ENCODE measurements around the gene FHL1.

The FHL1 gene

DNA sequence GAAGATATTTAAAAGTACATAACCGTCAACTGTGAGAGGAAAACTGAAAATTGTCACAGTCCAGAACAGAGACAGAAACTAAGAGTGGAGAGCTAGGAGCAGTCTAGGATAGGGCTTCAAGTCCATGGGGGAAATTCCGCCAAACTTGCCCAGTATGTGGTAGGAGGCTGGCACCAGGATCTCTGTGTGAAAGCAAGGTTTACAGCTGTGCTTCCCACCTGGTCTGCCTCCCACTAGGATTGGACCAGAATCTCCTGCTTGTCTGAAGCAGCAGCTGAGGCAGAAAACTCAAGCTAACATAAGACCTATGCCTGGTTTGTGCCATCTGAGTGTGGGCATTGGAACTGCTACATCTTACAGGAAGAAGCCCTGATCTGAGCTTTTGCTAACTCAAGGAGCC is 18.6 kb upstream of the FHL1 start:
- Mint-ChIP-seq H3K9me3 (peaks cover 4% of the 10 kb centered on the region), H3K27ac (no peak overlapping the region), H3K27me3 (ENCODE audit: low read depth) (no peaks in the 10 kb centered on the region), H3K4me1 (ENCODE audit: low read depth) (no peaks in the 10 kb centered on the region), H3K36me3 (ENCODE audit: low read depth) (no peaks in the 10 kb centered on the region), H3K4me3 (no peak overlapping the region)

DNA sequence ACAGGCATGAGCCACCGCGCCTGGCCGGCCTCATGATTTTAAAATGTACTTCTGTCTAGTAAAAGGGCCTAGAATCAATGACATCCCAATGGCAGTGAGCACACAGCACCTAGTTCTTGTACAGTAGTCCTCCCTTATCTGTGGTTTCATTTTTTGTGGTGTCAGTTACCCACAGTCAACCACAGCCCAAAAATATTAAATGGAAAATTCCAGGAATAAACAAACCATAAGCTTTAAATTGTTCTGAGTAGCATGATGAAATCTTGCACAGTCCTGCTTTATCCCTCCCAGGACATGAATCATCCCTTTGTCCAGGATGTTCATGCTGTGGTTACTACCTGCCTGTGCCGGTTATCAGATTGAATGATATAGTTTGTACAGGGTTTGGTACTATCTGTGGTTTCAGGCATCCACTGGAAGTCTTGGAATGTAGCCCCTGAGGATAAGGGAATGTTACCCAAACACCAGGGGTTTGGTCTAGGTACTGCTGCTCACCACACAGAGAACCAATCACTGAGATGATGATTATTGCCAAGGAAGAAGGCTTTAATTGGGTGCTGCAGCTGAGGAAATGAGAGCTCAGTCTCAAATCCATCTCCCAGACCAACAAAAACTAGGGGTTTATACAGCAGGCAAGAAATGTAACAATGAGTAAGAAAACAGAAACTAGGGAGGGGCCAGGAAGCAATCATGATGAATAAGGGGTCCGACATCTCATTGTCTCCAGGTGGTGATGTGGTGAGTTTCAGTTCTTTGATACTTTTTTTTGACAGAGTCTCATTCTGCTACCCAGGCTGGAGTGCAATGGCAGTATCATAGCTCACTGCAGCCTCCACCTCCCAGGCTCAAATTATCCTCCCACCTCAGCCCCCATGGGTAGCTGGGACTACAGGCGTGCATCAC is 16.2 kb upstream of the FHL1 start:
- H3K4me1 Mint-ChIP-seq (ENCODE audit: low read depth), result no peaks in the 10 kb centered on the region
- no peak overlapping the region for H3K4me3 Mint-ChIP-seq
- peaks cover 4% of the 10 kb centered on the region for H3K9me3 Mint-ChIP-seq
- H3K36me3 Mint-ChIP-seq (ENCODE audit: low read depth), result no peaks in the 10 kb centered on the region
- H3K27ac Mint-ChIP-seq, result no peak overlapping the region
- H3K27me3 Mint-ChIP-seq (ENCODE audit: low read depth), result no peaks in the 10 kb centered on the region

DNA sequence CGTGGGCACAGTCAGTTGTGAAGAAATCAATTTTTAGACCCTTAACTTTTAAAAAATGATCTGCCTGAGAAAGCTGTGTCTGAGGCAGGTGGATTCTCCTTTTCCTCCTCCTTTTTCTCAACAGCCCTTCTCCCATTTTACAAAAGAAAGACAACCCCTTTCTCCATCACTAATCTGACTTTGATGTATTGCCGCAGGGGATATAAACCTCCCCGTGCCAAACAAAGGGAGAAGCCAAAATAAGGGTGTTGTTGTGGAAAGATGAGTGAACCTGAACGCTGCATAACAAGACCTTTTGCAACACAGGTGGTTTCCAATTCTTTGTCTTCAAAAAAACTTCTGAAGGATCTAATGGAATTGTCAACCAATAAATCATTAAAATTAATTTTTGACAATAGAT is 8.4 kb upstream of the FHL1 start:
- Mint-ChIP-seq H3K4me1 (ENCODE audit: low read depth) (peaks cover 2% of the 10 kb centered on the region), H3K27ac (no peak overlapping the region), H3K9me3 (no peaks in the 10 kb centered on the region), H3K36me3 (ENCODE audit: low read depth) (no peaks in the 10 kb centered on the region), H3K4me3 (no peak overlapping the region), H3K27me3 (ENCODE audit: low read depth) (no peaks in the 10 kb centered on the region)

DNA sequence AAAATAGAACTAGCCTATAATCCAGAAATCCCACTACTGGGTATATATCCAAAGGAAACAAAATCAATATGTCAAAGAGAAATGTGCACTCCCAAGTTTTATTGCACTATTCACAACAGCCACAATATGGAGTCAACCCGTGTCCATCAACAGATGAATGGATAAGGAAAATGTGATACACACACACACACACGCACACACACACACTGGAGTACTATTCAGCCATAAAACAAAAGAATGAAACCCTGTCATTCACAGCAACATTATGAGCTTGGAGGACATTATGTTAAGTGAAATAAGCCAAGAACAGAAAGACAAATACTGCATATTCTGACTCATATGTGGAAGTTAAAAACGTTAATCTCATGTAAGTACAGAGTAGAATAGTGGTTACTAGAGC is 5.8 kb upstream of the FHL1 start:
- Mint-ChIP-seq H3K4me1 (ENCODE audit: low read depth) (peaks cover 7% of the 10 kb centered on the region), H3K4me3 (no peak overlapping the region), H3K36me3 (ENCODE audit: low read depth) (no peaks in the 10 kb centered on the region), H3K9me3 (no peaks in the 10 kb centered on the region), H3K27me3 (ENCODE audit: low read depth) (peaks cover 11% of the 10 kb centered on the region), H3K27ac (no peak overlapping the region)

DNA sequence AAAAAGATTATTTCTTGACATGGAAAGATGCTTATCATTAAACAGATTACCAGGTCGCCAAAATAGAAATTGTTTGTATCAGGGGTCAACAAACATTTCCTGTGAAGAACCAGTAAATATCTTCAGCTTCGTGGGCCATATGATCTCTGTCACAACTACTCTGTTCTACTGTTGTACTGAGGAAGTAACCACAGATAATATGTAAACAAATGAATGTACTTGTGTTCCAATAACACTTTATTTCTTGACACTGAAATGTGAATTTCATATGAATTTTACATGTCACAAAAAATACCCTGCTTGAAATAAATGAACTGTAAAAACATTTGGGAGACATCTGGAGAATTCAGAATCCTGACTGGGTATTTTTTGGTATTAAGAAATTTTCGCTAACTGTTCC is 4.7 kb upstream of the FHL1 start:
- Mint-ChIP-seq H3K27ac (no peak overlapping the region), H3K36me3 (ENCODE audit: low read depth) (no peaks in the 10 kb centered on the region), H3K4me1 (ENCODE audit: low read depth) (peaks cover 9% of the 10 kb centered on the region), H3K4me3 (no peak overlapping the region), H3K27me3 (ENCODE audit: low read depth) (peaks cover 12% of the 10 kb centered on the region), H3K9me3 (no peaks in the 10 kb centered on the region)

DNA sequence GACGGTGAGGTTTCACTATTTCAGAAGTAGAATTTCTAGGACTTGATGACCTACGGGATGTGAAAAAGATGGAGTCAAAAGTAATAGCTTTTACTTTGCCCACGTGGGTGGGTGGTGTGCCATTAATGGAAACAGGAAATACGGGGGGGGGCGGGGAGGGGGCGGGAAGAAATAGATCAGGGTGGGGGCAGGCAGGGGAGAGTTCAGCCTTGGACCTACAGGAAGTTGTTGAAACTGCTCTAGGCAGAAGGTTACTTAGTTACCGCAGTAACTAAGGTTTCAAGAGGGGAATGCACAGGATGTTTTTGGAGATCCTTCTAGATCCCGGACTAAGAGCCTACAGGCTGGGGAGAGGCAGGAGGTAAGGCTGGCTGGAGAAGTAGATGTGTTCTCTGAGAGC is 3.6 kb upstream of the FHL1 start:
- Mint-ChIP-seq H3K36me3 (ENCODE audit: low read depth) (no peaks in the 10 kb centered on the region), H3K27me3 (ENCODE audit: low read depth) (peaks cover 16% of the 10 kb centered on the region), H3K27ac (peak overlapping the region; percentile 46), H3K4me1 (ENCODE audit: low read depth) (peaks cover 9% of the 10 kb centered on the region), H3K9me3 (no peaks in the 10 kb centered on the region), H3K4me3 (peak overlapping the region; percentile 31)

DNA sequence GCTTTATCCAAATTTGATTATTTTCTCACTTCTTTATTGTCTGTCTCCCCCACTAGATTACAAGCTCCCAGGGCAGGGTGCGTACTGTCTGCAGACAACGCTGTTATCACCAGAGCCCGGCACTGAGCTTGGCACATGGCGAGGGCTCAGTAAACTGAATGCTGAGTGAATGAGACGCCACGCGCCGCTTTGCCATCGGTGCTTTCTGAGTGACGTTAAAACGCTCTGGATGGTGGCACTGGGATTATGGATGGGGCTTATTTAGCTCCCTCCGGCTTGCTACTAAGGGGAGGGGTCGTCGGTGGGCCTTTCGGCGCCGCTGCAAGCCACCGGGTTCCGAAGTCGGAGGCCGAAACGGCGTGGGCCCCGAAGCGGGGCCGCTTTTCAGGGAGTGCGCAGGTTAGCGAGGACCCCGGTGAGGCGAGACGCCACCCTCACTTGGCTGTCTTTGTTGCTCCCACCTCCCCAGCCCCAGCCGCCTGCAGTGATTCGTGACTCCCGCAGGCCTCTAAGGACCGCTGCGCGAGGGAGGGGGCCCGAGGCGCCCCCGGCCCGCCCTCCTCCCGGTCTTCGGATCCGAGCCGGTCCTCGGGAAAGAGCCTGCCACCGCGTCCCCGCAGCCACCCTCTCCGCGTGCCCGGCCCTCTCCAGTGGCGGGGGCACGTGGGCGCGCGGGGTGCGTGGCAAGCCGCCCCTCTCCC is 569 bp upstream of the FHL1 start:
- no peaks in the 10 kb centered on the region for H3K9me3 Mint-ChIP-seq
- no peaks in the 10 kb centered on the region for H3K36me3 Mint-ChIP-seq (ENCODE audit: low read depth)
- H3K27ac Mint-ChIP-seq, result peak overlapping the region; percentile 36
- peak overlapping the region; percentile 83 for H3K4me3 Mint-ChIP-seq
- H3K4me1 Mint-ChIP-seq (ENCODE audit: low read depth), result peaks cover 9% of the 10 kb centered on the region
- H3K27me3 Mint-ChIP-seq (ENCODE audit: low read depth), result peaks cover 16% of the 10 kb centered on the region

DNA sequence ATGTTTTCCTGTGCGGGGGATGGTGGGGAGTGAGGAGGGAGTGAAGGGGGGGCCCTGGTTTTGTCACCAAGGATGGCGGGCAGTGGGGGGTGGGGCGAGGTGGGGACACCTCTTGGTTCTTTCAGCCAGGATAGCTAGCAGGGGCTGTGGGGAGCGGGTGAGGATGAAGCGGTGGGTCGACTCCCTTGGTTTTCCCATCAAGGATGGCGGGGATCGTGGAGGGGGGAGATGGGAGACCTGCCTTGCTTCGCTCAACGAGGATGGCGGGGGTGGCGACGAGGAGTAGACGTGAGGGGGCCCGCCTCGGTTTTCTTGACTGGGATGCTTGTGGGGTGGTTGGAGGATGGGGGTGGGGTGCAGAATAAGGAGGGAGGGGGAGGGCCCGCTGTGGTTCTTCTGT is 643 bp downstream of the FHL1 start:
- Mint-ChIP-seq H3K27me3 (ENCODE audit: low read depth) (peaks cover 16% of the 10 kb centered on the region), H3K4me1 (ENCODE audit: low read depth) (peaks cover 9% of the 10 kb centered on the region), H3K36me3 (ENCODE audit: low read depth) (no peaks in the 10 kb centered on the region), H3K9me3 (no peaks in the 10 kb centered on the region), H3K27ac (no peak overlapping the region), H3K4me3 (peak overlapping the region; percentile 58)

DNA sequence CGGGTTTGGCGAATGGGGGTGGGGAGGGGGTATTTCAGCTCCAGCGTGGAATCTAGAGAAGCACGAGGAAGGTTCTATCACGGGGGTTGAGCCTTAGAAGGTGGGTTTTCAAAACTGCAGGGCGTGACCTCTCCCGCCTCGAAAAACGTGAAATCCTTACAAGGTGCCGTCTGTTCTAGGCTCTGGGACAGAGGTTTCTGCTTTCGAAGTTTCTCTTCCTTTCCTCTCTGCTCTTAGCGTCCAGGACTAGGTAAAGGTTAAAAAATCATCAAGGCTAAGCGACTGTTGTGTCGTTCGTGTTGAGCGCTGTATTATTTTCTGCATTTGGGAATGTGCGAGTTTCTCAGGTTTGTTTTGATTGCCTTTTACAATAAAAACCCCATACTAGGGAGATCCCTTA is 1.1 kb downstream of the FHL1 start:
- Mint-ChIP-seq H3K27ac (no peak overlapping the region), H3K4me1 (ENCODE audit: low read depth) (peaks cover 9% of the 10 kb centered on the region), H3K9me3 (no peaks in the 10 kb centered on the region), H3K27me3 (ENCODE audit: low read depth) (peaks cover 16% of the 10 kb centered on the region), H3K36me3 (ENCODE audit: low read depth) (no peaks in the 10 kb centered on the region), H3K4me3 (peak overlapping the region; percentile 58)

DNA sequence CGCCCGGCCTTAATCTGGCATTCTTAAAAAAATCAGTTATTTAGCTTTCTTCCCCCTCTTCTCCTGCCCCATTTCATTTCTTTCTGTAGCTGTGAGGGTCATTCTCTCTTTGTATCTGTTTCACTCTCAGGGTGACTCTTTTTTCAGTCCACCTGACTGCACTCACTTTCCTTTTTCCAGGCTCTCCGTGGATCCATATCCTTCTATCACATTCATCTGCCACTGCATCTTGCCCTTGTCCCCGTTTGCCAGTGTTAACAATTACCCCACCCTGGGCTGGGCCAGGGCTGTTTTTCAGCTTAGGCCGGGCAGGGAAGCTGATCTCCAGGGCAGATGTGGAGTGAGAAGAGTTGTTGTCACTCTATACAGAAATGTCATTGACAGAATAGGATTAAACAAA is 7.7 kb downstream of the FHL1 start:
- H3K9me3 Mint-ChIP-seq, result no peaks in the 10 kb centered on the region
- no peaks in the 10 kb centered on the region for H3K27me3 Mint-ChIP-seq (ENCODE audit: low read depth)
- H3K4me3 Mint-ChIP-seq, result no peak overlapping the region
- H3K27ac Mint-ChIP-seq, result no peak overlapping the region
- H3K36me3 Mint-ChIP-seq (ENCODE audit: low read depth), result no peaks in the 10 kb centered on the region
- H3K4me1 Mint-ChIP-seq (ENCODE audit: low read depth), result peaks cover 11% of the 10 kb centered on the region

DNA sequence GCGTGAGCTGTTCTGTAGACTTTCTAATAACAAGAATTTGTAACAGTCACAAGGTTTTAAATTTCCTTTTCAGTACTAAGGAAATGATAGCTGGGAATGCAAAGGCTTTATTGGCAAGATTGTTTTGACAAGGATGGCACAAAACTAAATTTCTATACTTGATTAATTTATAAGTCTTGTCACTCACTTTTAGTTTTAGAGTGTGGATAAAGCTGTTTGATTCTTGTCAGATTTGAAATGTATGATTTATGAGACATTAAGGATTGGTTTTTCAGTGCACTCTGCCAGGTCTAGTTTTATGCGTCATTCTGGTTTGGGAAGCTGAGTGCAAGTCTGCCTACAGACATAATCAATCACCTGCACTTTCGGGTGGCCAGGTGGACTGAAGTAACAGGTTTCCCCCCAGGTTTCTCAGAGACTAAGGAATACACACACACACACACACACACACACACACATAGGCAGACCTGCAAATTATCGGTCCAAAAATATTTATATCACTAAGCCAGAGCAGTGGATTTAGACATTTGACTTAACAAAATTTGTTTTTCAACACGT is 9.3 kb downstream of the FHL1 start:
- H3K36me3 Mint-ChIP-seq (ENCODE audit: low read depth), result no peaks in the 10 kb centered on the region
- H3K27ac Mint-ChIP-seq, result no peak overlapping the region

DNA sequence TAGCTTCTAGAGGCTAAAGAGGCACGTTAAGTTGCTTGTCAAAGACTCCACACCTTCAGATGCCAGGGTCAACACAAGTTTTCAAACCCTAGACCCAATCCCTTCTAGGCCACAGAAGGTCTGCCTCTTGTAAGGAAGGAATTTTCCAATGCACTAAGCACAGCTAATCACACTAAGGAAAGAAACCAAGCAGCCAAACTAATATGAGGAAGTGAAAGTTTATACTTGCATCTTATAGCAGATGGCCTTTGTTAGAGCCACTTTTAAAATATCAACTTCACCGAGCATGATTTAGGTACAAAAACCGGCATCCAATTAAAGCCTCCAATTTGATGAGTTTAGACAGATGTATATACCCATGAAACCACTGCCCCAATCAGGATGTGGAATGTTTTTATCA is 9.9 kb downstream of the FHL1 start:
- Mint-ChIP-seq H3K4me3 (no peak overlapping the region), H3K9me3 (no peaks in the 10 kb centered on the region), H3K27me3 (ENCODE audit: low read depth) (no peaks in the 10 kb centered on the region), H3K27ac (no peak overlapping the region), H3K4me1 (ENCODE audit: low read depth) (peaks cover 11% of the 10 kb centered on the region), H3K36me3 (ENCODE audit: low read depth) (no peaks in the 10 kb centered on the region)

More for the DNA sequence above, 9.3 kb downstream of the FHL1 start:
- peaks cover 11% of the 10 kb centered on the region for H3K4me1 Mint-ChIP-seq (ENCODE audit: low read depth)
- H3K27me3 Mint-ChIP-seq (ENCODE audit: low read depth), result no peaks in the 10 kb centered on the region
- H3K4me3 Mint-ChIP-seq, result no peak overlapping the region
- no peaks in the 10 kb centered on the region for H3K9me3 Mint-ChIP-seq

DNA sequence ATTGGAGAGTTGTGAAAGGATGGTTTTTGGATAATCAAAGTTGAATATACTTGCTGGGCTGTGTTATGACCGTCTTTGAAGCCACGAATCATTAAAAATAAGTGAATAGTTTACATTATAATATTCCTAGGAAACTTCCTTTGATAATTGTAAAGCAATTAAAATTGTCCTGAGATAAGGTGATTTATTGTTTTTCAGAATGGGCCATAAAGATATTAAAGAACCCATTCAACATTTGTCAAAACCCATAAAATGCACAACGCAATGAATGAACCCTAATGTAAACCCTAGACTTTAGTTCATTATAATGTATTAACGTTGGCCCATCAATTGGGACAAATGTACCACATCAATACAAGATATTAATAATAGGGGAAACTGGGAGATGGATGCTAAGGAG is 11.4 kb downstream of the FHL1 start:
- H3K4me1 Mint-ChIP-seq (ENCODE audit: low read depth), result peaks cover 14% of the 10 kb centered on the region
- H3K36me3 Mint-ChIP-seq (ENCODE audit: low read depth), result no peaks in the 10 kb centered on the region
- H3K9me3 Mint-ChIP-seq, result no peaks in the 10 kb centered on the region
- H3K4me3 Mint-ChIP-seq, result no peak overlapping the region
- H3K27me3 Mint-ChIP-seq (ENCODE audit: low read depth), result no peaks in the 10 kb centered on the region
- no peak overlapping the region for H3K27ac Mint-ChIP-seq

DNA sequence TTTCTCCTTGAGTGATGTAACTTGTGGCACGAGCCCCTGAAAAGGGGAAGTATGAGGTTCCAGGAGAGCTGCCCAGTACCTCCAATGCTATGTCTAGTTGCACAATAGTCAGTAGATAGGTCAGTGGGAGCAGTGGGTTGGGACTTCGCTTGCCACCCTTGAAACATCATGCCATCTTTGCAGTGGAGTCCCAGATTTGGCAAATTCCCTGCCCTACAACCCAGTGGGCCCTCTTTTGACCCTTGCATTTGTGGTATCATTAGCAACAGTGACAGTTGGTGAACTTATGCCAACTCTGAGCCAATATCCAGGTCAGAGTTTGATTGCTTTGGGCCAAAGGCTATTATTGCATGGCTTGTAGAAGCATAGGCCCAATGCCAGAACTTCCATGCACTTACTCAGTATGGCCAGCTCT is 12.3 kb downstream of the FHL1 start:
- H3K27me3 Mint-ChIP-seq (ENCODE audit: low read depth), result no peaks in the 10 kb centered on the region
- H3K4me3 Mint-ChIP-seq, result no peak overlapping the region
- H3K36me3 Mint-ChIP-seq (ENCODE audit: low read depth), result no peaks in the 10 kb centered on the region

More for the DNA sequence above, 12.3 kb downstream of the FHL1 start:
- Mint-ChIP-seq H3K4me1 (ENCODE audit: low read depth) (peaks cover 14% of the 10 kb centered on the region), H3K27ac (no peak overlapping the region), H3K9me3 (no peaks in the 10 kb centered on the region)

Measured in T-helper 1 cell treated with Interleukin-12 subunit alpha and Interleukin-12 subunit beta and Interleukin-4 antibody, amounts not matched to agents 30 μg/mL and 1 μg/mL, for 36 hours (primary cell).